ELF-1 (cell line): ENCODE measurements around the gene SF3A2.

Experiments
- DNase-seq: peaks from one replicate; pipeline ENCODE4 v3.0.0-alpha.2; 2016; ENCODE audit warnings: low read depth, low spot score

The SF3A2 gene

GRCh38 chr19:2290441-2291184 lies 54.0 kb downstream of the SF3A2 start:
- DNase-seq: peak; percentile 66

GRCh38 chr19:2291185-2291751 lies 54.6 kb downstream of the SF3A2 start:
- peak; percentile 79 for DNase-seq

DNA sequence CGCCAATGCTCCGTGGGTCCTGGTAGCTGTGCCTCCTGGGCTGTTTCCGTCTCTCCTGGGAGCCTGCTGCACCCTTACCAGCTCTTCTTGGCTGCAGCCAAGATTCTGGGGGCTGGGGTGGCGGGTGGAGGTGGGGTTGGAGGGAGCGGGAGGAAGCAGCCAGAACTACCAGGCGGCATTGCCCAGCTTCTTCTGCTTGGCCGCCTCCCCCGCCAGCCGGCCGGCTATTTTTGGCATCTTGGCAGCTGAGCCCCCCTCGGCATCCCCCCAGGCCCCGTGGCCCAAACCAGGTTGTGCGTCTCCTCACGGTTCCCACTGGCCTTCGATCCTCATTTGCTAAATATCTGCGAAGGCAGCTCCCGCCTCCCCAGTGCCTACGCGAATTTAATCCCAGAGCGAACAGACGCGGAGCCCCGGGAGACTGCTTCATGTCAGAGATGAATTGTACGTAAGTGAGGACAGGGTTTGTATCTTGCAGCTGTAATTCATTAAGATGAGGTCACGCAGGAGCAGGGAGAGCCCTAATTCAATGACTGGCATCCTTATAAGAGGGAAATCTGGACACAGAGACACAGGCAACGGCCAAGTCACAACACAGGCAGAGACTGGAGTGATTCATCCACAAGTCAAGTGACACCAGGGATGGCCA lies 58.2 kb downstream of the SF3A2 start:
- no peak for DNase-seq

GRCh38 chr19:2296141-2296540 lies 59.5 kb downstream of the SF3A2 start:
- DNase-seq: no peak
